Muscle of leg (tissue), 11 donors: ENCODE measurements around the gene TRIM66. TPM values are rescaled to one million over a fixed set of nuclear protein-coding genes. Genes with fewer than 3 reads are reported as not detected.

Experiments used
- DNase-seq: peaks from one replicate; pipeline ENCODE4 v3.0.0; 2013
- H3K27ac ChIP-seq: one replicate; pipeline ENCODE4 v1.5.1; 2013; ENCODE audit warnings: mild to moderate bottlenecking, low read length, control low read depth
- H3K27me3 ChIP-seq: one replicate; pipeline ENCODE4 v1.6.1; 2013; ENCODE audit warnings: low read length; ENCODE audit not compliant: control insufficient read depth, insufficient read depth
- H3K36me3 ChIP-seq: one replicate; pipeline ENCODE4 v1.6.1; 2013; ENCODE audit warnings: low read length; ENCODE audit not compliant: control insufficient read depth, insufficient read depth
- H3K4me1 ChIP-seq: one replicate; pipeline ENCODE4 v1.6.1; 2013; ENCODE audit warnings: low read length; ENCODE audit not compliant: control insufficient read depth, insufficient read depth
- H3K4me3 ChIP-seq: one replicate; pipeline ENCODE4 v1.5.1; 2013; ENCODE audit warnings: low read length, control low read depth
- H3K9me3 ChIP-seq: replicated peaks from 2 replicates; pipeline ENCODE4 v1.6.1; 2013; ENCODE audit warnings: low read depth, low read length; ENCODE audit not compliant: control insufficient read depth
- WGBS: methylation state at CpG from one replicate; pipeline ENCODE4 v1.1.5; 2013; ENCODE audit warnings: missing lambda C conversion rate; ENCODE audit not compliant: insufficient coverage; 5-methylcytosine and 5-hydroxymethylcytosine counted together
- polyA plus RNA-seq, 8 donors: library from polyadenylated mRNA; unstranded; fragments of 120-200 nt; gene quantifications; one replicate each; pipeline versions ENCODE4 v1.2.1 to v1.2.3, GENCODE V29; 2013; ENCODE audit warnings: inconsistent platforms in 1 of 8, low replicate concordance in 1 of 8; ENCODE audit not compliant: insufficient read length in 8 of 8, insufficient read depth in 1 of 8
- total RNA-seq: library from RNA; stranded (reverse); fragments of 120-200 nt; gene quantifications from one replicate; pipeline ENCODE4 v1.2.4, GENCODE V29; 2013

The TRIM66 gene
- total and polyA plus RNA-seq, 9 donors, result 1.0 to 5.8 (median 2.8) TPM

DNA sequence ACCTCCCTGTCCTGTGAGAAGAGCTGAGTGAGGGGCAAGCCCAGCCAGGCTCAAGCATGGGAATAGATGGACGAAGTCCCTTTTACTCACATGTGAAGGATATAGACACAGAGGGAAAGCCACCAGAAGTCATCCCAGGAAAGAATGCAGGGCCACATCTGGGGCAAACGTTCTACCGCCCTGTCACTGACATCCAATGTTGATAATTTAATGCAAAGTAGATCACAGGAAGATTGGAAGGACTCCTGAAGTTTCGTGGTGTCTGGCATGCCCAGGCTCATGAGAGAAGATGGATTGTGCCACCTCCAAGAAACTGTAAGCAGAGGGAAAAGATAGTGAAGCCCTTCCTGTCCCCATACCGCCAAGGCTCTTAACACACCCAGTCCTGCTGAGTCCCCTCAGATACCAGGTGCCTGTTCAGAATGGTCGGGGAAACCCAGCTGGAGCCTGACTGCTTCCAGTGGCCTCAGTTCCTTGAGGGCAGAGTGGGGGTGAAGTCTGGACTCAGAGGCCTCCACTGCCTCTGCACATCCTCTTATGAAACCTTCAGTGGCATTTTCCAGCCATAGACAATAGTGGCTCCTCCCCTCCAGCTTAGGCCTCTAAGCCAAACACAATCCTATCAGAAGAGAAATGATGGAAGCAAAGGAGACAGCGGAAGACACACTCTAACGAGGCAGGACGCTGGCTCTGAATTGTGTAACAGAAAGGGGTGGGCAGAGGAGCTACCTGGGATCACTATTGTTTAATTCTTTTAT lies 80.9 kb downstream of the TRIM66 start:
- no peaks in the 10 kb centered on the region for H3K9me3 ChIP-seq
- 88% methylated on average over 3 of the region's 9 CpGs for WGBS
- H3K4me3 ChIP-seq, result no peak overlapping the region
- no peak overlapping the region for H3K27ac ChIP-seq
- no peak for DNase-seq
- peaks cover 3% of the 10 kb centered on the region for H3K27me3 ChIP-seq
- no peaks in the 10 kb centered on the region for H3K36me3 ChIP-seq
- H3K4me1 ChIP-seq, result no peaks in the 10 kb centered on the region

DNA sequence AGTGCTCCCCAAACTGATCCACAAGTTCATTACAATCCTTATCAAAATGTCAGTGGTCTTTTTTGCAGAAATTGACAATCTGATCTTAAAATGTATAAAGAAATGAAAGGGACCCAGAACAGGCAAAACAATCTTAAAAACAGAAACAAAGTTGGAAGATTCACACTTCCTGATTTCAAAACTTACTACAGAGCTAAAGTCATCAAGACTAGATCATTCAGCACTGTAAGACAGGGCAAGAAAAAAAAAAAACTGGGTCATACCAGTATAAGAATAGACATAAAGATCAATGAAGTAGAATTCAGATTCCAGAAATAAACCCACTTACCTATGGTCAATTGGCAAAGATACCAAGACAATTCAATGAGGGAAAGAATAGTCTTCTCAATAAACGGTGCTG lies 84.0 kb downstream of the TRIM66 start:
- no peak for DNase-seq
- H3K9me3 ChIP-seq, result no peaks in the 10 kb centered on the region
- no peak overlapping the region for H3K27ac ChIP-seq
- no peaks in the 10 kb centered on the region for H3K36me3 ChIP-seq
- peaks cover 8% of the 10 kb centered on the region for H3K4me1 ChIP-seq
- no CpG with 5 or more reads among the region's 1 CpG for WGBS
- no peak overlapping the region for H3K4me3 ChIP-seq
- H3K27me3 ChIP-seq, result peaks cover 2% of the 10 kb centered on the region

DNA sequence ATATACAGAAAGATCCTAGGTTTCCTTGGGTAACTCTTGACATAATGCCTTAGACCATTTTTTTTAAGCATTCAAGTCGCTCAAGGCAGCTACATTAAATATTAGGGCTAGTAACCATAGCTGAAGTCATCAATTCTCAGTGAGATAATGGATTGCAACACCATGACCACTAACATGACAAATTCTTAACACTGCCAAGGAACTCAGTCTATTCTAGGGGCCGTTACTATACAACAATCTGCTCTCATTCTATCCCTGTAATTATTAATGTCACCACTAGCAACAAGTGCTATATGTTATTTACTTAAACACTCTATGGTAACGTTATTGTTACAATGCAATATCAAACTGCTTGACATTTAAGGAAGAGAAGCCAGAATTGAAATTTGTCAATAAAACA lies 85.3 kb downstream of the TRIM66 start:
- Histone ChIP-seq H3K4me3 (no peak overlapping the region), H3K27ac (no peak overlapping the region), H3K9me3 (no peaks in the 10 kb centered on the region), H3K36me3 (no peaks in the 10 kb centered on the region), H3K27me3 (peaks cover 2% of the 10 kb centered on the region), H3K4me1 (peaks cover 8% of the 10 kb centered on the region)
- WGBS, result no CpG with 5 or more reads among the region's 3 CpGs
- peak; percentile 60 for DNase-seq

- Histone ChIP-seq H3K4me3 (no peak overlapping the region), H3K27ac (no peak overlapping the region), H3K27me3 (peaks cover 2% of the 10 kb centered on the region), H3K9me3 (no peaks in the 10 kb centered on the region), H3K36me3 (no peaks in the 10 kb centered on the region), H3K4me1 (peaks cover 8% of the 10 kb centered on the region)
- DNase-seq, result no peak
These were observed 85.9 kb downstream of the TRIM66 start for GRCh38 chr11:8596504-8597046.

DNA sequence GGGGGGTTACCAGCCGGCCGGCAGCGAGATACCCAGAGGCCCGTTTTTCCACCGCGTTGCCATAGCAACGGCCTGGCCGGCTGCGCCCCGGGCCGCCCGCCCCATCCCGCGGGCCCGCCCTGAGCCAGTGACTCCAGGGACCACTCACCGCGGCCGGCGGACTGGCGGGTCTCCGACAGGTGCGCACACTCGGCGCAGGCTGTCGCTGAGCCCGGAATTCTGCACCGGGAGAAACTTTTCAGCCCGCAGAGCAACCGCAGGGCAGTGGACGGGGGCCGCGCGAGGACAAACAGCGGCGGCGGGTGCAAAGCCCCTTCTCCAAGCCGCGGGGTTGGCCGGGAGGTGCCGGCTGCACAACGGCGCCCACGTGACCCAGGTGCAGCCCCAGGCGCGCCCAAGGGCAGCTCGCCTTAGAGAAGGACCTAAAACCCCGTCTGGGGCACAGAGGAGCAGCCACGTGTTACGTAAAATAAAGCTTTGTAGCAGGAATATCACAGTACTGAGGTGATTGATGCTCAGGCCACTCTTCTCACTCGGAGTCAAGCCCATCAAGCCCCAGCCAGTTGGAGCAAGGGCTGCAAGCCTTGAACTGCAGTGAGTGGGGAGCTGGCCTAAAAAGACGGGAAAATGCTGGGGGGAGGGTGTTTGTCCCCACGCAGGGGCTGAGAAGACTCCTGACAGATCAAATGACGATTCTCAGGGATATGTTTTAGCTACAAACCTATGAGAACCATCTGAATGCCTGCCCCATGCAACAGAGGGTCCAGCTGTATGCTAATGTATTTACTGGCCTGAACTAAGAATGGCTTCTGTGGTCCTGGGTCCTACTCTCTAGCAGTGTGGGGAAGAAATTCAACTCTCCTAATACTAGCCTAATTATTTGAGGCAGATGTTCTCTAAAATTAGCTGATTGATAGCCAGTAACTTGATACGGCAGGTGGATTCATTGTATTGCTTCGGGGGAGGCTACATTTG lies 88.2 kb downstream of the TRIM66 start, which contains the start of gene STK33:
Gene STK33 (minus strand): TSS at position 294 of the 975 bp plus-strand sequence. CDS start 119,323 bp downstream, outside the sequence.
- peaks cover 8% of the 10 kb centered on the region for H3K4me1 ChIP-seq
- peaks cover 2% of the 10 kb centered on the region for H3K27me3 ChIP-seq
- under 1% methylated on average over 51 of the region's 55 CpGs for WGBS
- H3K27ac ChIP-seq, result no peak within 1 kb of the TSS
- no peaks in the 10 kb centered on the region for H3K9me3 ChIP-seq
- H3K36me3 ChIP-seq, result no peaks in the 10 kb centered on the region
- peak; percentile 45 for DNase-seq
- peak within 1 kb of the TSS; percentile 49 for H3K4me3 ChIP-seq

DNA sequence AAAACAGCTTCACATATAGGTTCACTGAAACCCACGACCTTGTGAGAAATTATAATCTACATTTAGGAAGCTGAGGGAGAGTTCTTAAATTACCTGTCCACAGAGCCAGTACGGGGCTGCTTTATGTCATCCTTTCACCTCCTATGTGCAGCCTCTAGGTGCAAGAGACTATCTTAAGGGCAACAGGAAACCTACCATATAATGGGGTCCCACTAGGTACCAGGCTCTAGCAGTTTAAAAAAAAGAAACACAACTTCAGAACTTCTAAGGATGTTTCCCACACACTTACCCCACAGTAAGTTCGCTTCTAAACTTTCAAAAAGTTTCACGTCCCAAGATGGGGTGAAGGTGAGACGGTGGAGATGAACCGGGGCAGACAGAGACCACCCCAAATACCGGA lies 89.0 kb downstream of the TRIM66 start:
- Histone ChIP-seq H3K27ac (no peak overlapping the region), H3K4me3 (peak overlapping the region; percentile 49), H3K9me3 (no peaks in the 10 kb centered on the region), H3K4me1 (peaks cover 8% of the 10 kb centered on the region), H3K27me3 (peaks cover 2% of the 10 kb centered on the region), H3K36me3 (no peaks in the 10 kb centered on the region)
- WGBS, result 0% methylated on average over 1 of the region's 7 CpGs
- DNase-seq, result no peak

DNA sequence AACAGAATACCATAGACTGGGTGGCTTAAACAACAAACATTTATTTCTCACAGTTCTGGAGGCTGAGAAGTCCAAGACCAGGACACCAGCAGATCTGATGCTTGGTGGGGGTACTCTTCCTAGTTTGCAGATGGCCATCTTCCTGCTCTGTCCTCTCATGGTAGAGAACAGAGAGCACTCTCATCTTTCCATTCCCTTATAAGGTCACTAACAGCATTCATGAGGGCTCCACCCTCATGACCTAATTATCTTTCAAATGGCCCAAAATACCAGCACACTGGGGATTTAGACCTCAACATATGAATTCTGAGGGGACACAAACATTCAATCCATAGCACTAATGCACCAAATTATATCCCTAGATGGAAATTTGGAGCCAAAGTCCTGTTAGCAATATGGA lies 94.5 kb downstream of the TRIM66 start:
- no peak for DNase-seq
- Histone ChIP-seq H3K9me3 (no peaks in the 10 kb centered on the region), H3K27me3 (no peaks in the 10 kb centered on the region), H3K27ac (no peak overlapping the region), H3K4me3 (no peak overlapping the region), H3K4me1 (no peaks in the 10 kb centered on the region), H3K36me3 (no peaks in the 10 kb centered on the region)

DNA sequence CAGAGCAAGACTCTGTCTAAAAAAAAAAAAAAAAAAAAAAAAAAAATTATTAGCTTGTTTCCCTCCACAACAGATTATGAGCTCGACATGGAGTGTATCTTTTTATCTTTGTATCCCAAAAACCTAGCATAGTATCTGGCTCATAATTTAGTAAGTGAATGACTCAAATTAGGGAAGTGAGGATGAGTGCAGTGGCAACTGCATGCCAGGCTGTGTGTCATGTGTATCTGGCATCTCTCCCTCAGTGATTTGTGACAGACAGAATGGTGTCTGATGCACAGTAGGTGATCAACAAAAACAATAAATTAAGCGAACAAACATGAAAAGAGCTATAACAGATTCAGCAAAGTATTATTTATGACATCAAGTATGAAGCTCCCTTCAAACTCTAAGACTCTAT lies 95.7 kb downstream of the TRIM66 start:
- WGBS, result no CpG with 5 or more reads among the region's 2 CpGs

DNA sequence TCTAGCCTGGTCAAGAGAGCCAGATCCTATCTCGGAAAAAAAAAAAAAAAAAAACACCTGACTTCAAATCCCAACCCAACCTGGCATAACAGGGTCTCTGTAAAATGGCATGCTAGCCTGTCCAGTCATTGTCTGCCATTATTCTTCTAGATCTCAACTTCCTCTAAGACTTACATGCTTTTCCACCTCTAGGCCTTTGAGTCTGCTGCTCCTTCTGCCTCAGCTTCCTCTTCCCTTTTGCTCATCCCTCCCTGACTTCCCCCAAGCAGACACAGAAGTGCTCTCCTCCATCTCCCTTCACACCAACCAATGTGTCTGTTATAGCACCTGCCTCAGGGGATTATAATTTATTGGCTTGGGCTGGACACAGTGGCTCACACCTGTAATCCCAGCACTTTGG lies 96.3 kb downstream of the TRIM66 start:
- no peaks in the 10 kb centered on the region for H3K27me3 ChIP-seq
- H3K27ac ChIP-seq, result no peak overlapping the region
- H3K9me3 ChIP-seq, result no peaks in the 10 kb centered on the region
- DNase-seq, result no peak
- H3K36me3 ChIP-seq, result no peaks in the 10 kb centered on the region
- WGBS, result 100% methylated on average over 1 of the region's 1 CpG
- H3K4me3 ChIP-seq, result no peak overlapping the region
- H3K4me1 ChIP-seq, result no peaks in the 10 kb centered on the region

More for the DNA sequence above, 95.7 kb downstream of the TRIM66 start:
- H3K9me3 ChIP-seq, result no peaks in the 10 kb centered on the region
- H3K36me3 ChIP-seq, result no peaks in the 10 kb centered on the region
- H3K4me1 ChIP-seq, result no peaks in the 10 kb centered on the region
- no peak for DNase-seq
- no peak overlapping the region for H3K4me3 ChIP-seq
- no peak overlapping the region for H3K27ac ChIP-seq
- H3K27me3 ChIP-seq, result no peaks in the 10 kb centered on the region

GRCh38 chr11:8584511-8584910 lies 98.0 kb downstream of the TRIM66 start:
- no peak for DNase-seq
- 40% methylated on average over 2 of the region's 2 CpGs for WGBS

More at GRCh38 chr11:8584511-8584910, 98.0 kb downstream of the TRIM66 start:
- H3K4me1 ChIP-seq, result no peaks in the 10 kb centered on the region
- no peak overlapping the region for H3K27ac ChIP-seq
- H3K4me3 ChIP-seq, result no peak overlapping the region
- H3K36me3 ChIP-seq, result no peaks in the 10 kb centered on the region
- no peaks in the 10 kb centered on the region for H3K9me3 ChIP-seq
- H3K27me3 ChIP-seq, result no peaks in the 10 kb centered on the region
